Fibroblast of upper back skin (primary cell): ENCODE measurements around the gene NPIPB8.
"Not testable (repeated sequence)": the region's sequence is repeated elsewhere in the genome, so short reads cannot be mapped to it uniquely, and the experiment has no call there.

Source experiments
- DNase-seq: peaks from one replicate; pipeline ENCODE4 v3.0.0-alpha.2; 2013

Gene NPIPB8

DNA sequence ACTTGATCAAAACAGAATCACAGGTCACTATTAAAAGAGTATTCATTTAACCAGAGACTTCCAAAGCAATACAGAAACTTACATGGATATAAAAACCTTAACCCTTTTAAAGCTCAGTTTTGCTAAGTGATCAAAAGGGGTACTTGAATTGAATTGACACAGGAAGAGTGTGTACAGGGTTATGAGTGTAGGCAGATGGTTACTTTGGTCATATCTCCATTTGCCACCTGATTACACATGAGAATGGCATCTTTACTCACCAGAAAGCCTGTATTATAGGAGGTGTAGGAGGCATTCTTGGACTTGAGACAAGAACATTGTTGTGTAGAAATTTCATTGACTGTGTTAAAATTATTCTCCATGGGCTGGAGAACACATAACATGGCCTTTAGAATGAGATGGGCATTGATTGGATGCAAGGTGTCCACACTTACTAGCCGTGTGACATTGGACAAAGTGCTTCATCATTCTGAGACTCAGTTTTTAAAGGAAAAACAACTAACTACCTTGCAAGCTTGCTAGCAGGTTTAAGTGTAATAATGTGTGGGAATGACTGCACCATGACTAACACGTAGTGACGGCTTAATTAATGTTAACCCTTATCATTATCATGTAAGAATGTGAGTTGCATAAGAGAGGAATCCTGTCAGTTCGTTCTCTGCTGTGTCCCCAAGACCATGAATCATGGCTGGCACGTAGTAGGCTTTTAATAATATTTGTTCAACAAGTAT lies 1.6 kb upstream of the NPIPB8 start:
- peak; percentile 32 for DNase-seq

DNA sequence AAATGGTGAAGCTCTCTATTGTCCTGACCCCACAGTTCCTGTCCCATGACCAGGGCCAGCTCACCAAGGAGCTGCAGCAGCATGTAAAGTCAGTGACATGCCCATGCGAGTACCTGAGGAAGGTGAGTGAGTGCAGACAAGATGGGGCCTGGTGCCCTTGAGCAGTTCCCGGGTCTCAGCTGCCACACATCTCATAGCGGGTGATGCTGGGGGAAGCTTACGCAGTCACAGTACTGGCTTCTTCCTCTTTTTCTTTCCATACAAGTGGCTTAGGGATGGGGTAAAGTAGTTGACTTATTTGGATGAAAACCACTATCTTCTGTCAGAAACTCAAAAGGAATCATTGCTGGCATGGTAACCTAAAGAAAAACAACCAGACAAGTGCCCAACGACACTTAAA lies 494 bp downstream of the NPIPB8 start:
- DNase-seq: not testable (repeated sequence)

DNA sequence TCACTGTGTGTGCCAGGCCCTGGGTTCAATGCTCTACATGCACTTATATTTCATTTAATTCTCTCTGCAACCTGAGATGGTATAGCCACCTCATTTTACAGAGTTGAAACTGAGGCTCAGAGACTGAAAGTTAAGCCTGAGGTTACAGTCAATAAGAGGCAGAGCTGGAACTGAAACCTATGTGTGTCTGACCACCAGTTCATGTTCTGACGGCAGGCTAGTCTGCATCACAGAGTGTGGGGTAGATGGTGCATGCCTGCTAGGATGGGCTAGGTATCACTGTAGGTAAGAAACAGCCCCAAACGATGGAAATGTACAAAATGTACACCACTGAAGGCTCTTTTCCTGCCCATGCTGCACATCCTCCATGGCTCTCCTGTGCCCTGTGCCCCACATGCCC lies 2.1 kb downstream of the NPIPB8 start:
- not testable (repeated sequence) for DNase-seq

DNA sequence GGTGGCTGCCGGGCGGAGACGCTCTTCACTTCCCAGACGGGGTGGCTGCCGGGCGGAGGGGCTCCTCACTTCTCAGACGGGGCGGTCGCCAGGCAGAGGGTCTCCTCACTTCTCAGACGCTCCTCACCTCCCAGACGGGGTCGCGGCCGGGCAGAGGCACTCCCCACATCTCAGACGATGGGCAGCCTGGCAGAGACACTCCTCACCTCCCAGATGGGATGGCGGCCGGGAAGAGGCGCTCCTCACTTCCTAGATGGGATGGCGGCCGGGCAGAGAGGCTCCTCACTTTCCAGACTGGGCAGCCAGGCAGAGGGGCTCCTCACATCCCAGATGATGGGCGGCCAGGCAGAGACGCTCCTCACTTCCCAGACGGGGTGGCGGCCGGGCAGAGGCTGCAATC lies 28.4 kb downstream of the NPIPB8 start:
- DNase-seq: not testable (repeated sequence)

DNA sequence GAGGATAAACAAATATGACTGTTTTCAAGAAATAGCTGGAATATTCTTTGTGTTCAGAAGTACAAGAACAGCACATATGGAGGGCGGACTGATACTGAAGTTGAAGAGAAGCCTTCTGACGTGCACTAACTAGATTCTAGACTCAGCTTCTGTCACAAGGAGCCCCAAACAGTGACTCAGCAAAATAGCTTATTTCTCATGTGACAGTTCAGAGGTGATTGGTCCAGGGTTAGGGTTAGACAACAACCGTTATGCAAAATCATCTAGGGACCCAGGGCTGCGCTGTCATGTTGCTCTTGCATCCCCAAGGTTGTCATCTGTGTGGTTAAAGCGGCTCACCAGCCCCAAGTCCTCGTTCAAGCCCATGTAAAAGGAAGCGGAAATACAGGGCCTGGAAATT lies 29.6 kb downstream of the NPIPB8 start:
- not testable (repeated sequence) for DNase-seq

DNA sequence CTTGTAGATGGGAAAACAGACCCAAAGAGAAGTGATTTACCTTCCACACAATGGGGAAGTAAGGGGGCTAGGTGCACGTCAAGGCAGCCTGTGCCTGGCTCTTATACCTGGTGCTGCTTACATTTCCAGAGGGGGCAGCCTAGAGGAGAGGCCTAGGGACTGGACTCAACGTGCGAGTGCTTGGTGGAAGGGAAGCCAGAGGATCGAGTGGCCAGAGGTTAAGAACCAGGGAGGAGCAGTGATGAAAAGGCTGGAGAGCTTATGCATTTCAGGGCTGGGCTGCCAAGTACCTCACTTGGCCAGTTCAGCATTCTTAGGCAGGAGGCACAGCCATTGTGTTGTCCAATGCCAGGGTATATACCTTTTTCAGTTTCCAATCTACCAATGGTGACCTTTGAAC lies 30.3 kb downstream of the NPIPB8 start:
- not testable (repeated sequence) for DNase-seq

DNA sequence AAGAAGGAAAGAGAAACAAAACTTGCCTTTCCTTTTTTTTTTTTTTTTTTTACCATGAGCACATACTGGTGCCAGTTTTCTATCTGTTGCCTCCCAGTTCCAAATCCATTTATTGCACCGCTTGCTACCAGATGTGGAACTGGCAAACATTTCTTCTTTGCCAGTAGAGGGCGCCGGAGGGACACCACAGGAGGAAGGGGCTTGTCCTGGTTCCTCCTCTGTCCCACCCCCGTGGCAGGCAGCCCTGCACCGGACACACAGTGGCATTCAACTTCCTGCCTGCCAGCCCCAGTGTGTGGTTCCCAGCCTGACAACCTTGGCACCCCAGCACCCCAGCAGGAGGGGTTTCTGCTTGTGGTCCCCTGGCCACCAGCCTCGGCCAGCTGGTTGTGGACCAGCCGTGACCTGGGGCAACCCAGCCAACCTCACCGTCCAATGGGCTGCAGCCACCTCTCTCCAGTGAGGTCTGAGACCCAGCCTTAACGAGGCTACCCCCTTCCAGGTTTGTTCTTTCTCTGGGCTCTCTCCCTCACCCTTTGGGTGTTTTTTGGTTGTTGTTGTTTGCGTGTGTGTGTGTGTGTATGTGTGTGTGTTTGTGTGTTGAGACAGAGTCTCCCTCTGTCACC lies 50.6 kb downstream of the NPIPB8 start:
- DNase-seq: not testable (repeated sequence)

DNA sequence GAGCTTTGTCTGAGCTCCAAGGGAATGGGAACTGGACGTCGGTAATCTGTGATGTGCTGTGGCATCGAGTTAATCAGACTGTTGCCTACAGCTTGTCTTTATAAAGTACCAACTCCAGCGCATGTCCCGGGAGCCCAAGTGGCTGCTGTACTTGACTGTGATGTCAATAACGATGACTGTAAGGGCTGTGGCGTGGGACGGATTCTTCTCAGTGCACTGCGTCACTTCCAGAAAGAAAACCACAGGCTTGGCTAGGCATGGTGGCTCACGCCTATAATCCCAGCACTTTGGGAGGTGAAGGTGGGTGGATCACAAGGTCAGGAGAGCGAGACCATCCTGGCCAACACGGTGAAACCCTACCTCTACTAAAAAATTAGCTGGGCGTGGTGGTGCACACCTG lies 51.6 kb downstream of the NPIPB8 start:
- DNase-seq: not testable (repeated sequence)

DNA sequence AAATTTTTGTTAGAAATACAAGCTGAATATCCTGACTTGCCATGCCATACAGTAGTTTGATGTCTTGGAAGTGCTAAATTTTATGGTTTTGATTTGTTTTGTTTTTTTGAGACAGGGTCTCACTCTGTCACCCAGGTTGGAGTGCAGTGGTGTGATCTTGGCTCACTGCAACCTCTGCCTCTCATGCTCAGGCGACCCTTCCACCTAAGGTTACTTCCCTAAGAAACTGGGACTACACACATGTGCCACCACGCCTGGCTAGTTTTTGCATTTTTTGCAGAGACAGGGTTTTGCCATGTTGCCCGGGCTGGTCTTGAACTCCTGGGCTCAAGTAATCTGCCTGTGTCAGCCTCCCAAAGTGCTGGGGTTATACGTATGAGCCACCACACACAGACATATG lies 53.9 kb downstream of the NPIPB8 start:
- not testable (repeated sequence) for DNase-seq

DNA sequence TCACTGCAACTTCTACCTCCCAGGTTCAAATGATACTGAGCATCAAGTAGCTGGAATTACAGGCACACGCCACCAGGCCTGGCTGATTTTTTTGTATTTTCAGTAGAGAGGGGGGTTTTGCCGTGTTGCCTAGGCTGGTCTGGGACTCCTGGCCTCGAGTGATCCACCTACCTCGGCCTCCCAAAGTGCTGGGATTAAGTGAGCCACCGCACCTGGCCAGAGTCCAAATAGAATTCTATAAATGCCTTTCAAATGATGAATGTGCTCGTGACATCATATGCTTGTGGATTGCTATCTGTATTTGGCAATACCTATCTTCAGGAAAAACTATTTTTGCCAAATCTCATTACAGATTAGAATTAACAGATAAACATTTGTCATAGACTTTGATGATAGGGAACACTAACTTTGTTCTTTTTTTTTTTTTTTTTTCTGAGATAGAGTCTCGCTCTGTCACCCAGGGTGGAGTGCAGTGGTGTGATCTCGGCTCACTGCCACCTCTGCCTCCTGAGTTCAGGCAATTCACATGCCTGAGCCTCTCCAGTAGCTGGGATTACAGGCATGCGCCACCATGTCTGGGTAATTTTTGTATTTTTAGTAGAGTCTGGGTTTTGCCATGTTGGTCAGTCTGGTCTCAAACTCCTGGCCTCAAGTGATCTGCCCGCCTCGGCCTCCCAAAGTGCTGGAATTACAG lies 55.5 kb downstream of the NPIPB8 start:
- DNase-seq: not testable (repeated sequence)

DNA sequence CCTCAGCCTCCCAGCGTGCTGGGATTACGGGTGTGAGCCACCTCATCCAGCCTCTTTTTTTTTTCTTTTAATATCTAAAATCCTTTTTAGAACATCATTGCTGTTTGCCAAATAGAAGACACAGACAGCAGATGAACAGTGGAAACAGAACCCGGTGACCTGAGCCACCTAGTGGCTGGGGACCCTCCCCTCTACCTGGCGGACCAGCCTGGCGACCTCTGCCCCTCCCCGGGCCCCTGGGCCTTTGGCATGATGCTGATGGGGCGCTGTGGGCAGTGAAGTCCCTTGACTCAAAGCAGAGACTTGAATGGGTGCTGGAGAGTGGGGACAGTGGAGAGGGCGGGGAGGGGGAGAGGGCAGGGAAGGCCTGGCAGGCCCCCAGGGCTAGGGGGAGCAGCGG lies 61.9 kb downstream of the NPIPB8 start:
- DNase-seq: not testable (repeated sequence)

DNA sequence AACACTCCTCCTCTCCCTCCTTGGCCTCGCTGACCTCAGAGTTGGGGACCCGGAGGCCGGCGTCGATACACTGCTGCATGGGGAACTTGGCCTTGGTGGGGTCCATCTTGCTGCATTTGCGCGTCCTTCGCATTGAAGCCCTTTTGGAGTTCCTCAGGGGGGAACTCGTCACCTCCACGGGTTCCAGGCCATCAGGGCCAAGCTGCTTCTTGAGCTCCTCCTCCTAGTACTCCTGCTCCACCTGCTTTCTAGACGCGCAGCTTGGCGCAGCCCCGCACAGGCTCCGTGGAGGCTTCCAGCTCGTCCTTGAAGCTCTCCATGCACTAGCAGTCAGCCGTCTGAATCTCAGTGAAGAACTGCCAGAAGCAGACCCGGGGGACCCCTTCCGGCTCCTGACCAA lies 62.5 kb downstream of the NPIPB8 start:
- DNase-seq: not testable (repeated sequence)

DNA sequence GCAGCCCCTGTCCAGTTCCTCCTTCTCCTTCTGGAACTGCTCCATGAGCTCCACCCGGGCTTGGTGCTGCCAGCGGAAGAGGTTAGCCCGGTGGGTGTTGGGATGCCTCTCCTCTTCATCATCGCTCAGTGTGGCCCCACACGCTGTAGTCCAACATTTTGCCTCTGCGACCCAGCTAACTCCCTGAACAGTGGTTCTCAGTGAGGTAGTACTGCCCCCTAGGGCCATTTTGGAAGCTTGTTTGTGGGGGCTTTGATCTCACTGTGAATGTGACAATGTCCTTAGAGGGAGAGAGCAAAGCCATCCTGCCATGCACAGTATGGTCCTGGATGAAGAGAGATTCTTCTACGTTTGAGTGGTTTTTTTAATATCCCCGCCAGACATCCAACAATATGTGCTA lies 63.5 kb downstream of the NPIPB8 start:
- DNase-seq: not testable (repeated sequence)

DNA sequence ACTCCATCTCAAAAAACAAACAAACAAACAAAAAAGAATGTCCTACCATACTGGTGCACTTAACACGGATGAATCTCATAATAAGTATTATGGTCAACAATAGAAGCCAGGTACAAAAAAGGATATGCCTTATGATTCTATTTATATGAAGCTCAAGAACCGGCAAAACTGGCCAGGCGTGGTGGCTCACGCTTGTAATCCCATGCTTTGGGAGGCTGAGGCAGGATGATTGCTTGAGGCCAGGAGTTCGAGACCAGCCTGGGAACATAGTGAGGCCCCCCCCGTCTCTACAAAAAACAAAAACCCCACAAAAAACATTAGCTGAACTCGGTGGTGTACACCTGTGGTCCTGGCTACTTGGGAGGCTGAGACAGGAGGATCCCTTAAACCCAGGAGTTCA lies 66.4 kb downstream of the NPIPB8 start:
- DNase-seq: not testable (repeated sequence)
